ENCODE data around the gene DCBLD1.

DNA sequence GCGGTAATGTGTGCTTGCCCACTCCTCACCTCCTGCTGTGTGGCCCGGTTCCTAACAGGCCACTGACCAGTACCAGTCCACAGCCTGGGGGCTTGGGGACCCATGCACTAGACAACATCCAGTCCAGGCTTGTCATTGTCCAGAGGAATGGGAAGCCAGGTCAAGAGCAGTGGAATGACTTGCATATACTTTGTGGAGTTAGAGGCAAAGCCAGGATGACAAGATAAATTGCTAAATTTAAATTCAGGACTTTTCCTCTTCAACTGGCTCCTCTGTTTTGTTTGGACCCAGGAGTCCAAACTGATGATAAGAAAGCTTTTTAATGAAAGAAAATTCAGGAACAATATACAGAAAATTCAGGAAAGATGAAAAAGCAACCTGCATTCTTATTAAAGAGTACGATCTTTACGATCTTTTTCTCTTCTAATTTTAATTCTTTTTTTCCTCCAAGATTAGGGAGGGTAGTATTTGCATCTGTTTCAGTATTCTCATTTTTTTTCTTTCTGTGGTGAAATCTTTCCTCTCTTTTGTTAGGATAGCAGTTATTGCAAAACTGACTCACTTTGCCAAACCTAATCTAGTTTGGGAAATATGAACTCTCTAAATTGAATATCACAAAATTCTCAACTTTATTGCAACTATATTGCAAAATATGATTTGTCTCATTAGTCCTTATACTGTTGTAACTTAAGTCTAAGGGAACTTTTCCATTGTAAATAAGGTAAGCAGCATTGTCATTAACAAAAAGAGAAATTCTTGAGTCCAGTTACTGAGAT lies 48.2 kb downstream of the DCBLD1 start:
- TF ChIP-seq, protein P1, sequence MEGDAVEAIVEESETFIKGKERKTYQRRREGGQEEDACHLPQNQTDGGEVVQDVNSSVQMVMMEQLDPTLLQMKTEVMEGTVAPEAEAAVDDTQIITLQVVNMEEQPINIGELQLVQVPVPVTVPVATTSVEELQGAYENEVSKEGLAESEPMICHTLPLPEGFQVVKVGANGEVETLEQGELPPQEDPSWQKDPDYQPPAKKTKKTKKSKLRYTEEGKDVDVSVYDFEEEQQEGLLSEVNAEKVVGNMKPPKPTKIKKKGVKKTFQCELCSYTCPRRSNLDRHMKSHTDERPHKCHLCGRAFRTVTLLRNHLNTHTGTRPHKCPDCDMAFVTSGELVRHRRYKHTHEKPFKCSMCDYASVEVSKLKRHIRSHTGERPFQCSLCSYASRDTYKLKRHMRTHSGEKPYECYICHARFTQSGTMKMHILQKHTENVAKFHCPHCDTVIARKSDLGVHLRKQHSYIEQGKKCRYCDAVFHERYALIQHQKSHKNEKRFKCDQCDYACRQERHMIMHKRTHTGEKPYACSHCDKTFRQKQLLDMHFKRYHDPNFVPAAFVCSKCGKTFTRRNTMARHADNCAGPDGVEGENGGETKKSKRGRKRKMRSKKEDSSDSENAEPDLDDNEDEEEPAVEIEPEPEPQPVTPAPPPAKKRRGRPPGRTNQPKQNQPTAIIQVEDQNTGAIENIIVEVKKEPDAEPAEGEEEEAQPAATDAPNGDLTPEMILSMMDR (IDR thresholded peaks at IDR 0.05; ENCODE audit: low read depth, low read length) = no peak
- TF ChIP-seq MYC (IDR thresholded peaks at IDR 0.05; ENCODE audit: low read depth, low read length) (no peak), POLR2A (IDR thresholded peaks at IDR 0.05; ENCODE audit: extremely low read depth, insufficient read length) (no peak)
